ENCODE data around the gene CACNA1B.

DNA sequence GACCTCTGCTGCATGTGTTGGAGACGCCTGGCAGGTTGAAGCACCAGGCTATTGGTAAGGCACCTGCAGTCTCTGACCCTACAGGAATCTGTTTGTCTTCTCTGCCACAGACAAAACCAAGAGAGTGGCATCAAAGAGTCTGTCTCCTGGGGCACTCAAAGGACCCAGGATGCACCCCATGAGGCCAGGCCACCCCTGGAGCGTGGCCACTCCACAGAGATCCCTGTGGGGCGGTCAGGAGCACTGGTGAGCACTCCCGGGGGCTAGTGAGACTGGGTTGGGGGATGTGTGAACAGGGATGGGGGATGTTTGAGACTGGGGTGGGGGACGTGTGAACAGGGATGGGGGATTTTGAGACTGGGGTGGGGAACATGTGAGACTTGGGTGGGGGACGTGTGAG is 240.3 kb downstream of the CACNA1B start:
- TF ChIP-seq, protein P1, sequence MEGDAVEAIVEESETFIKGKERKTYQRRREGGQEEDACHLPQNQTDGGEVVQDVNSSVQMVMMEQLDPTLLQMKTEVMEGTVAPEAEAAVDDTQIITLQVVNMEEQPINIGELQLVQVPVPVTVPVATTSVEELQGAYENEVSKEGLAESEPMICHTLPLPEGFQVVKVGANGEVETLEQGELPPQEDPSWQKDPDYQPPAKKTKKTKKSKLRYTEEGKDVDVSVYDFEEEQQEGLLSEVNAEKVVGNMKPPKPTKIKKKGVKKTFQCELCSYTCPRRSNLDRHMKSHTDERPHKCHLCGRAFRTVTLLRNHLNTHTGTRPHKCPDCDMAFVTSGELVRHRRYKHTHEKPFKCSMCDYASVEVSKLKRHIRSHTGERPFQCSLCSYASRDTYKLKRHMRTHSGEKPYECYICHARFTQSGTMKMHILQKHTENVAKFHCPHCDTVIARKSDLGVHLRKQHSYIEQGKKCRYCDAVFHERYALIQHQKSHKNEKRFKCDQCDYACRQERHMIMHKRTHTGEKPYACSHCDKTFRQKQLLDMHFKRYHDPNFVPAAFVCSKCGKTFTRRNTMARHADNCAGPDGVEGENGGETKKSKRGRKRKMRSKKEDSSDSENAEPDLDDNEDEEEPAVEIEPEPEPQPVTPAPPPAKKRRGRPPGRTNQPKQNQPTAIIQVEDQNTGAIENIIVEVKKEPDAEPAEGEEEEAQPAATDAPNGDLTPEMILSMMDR (IDR thresholded peaks at IDR 0.05; ENCODE audit: low read length) = no peak
- no peak for TF ChIP-seq EZH2 (optimal IDR thresholded peaks at IDR 0.05; ENCODE audit: low read depth, low read length)
